Stomach (tissue), 9 donors: ENCODE data around the gene SLC2A4RG. TPM values are rescaled to one million over a fixed set of nuclear protein-coding genes. Genes with fewer than 3 reads are reported as not detected.
A peak's percentile ranks its signal among the peaks of the same experiment; 100 is the strongest.

Source experiments
- DNase-seq, 2 donors: peaks; one replicate each; pipeline versions ENCODE4 v3.0.0 to v3.0.0-alpha.2; 2013 to 2019
- H3K27ac ChIP-seq, 5 donors: fragments of 200-600 bp in 4 of 5; sonication (generic) in 4 of 5; one replicate each; pipeline ENCODE4 v1.5.1; 2013 to 2019; ENCODE audit warnings: mild to moderate bottlenecking in 1 of 5, moderate library complexity in 1 of 5
- H3K27me3 ChIP-seq, 3 donors: fragments of 200-600 bp; sonication (generic); one replicate each; pipeline ENCODE4 v1.5.1; 2017 to 2019; ENCODE audit warnings: mixed run types in 1 of 3
- H3K36me3 ChIP-seq, 4 donors: fragments of 200-600 bp; sonication (generic); 1 replicate in 3 of 4; 2 replicates in 1 of 4; pipeline ENCODE4 v1.5.1; 2016 to 2019
- H3K4me1 ChIP-seq, 4 donors: fragments of 200-600 bp; sonication (generic); one replicate each; pipeline ENCODE4 v1.5.1; 2016 to 2019
- H3K4me3 ChIP-seq, 4 donors: fragments of 200-600 bp; sonication (generic) in 3 of 4; one replicate each; pipeline ENCODE4 v1.5.1; 2016 to 2019; ENCODE audit warnings: mild to moderate bottlenecking in 1 of 4
- H3K9me3 ChIP-seq, 4 donors: fragments of 200-600 bp; sonication (generic); one replicate each; pipeline ENCODE4 v1.5.1; 2016 to 2019
- EP300 ChIP-seq: sonication (generic); formaldehyde crosslinking; IDR thresholded peaks from one replicate; pipeline ENCODE4 v1.6.1; 2017; ENCODE audit warnings: antibody characterized with exemption
- POLR2A ChIP-seq, 4 donors: fragments of 450-650 bp; IDR thresholded peaks; one replicate each; pipeline ENCODE4 v1.6.1; 2016; ENCODE audit warnings: antibody characterized with exemption in 4 of 4, control low read depth in 2 of 4, mild to moderate bottlenecking in 1 of 4, moderate library complexity in 1 of 4
- POLR2AphosphoS5 ChIP-seq, 3 donors: sonication (generic); formaldehyde crosslinking; IDR thresholded peaks; one replicate each; pipeline ENCODE4 v1.6.1; 2016; ENCODE audit warnings: antibody characterized with exemption in 3 of 3
- WGBS, 5 donors: extraction: QIAGEN DNeasy Blood & Tissue Kit in 3 of 5; methylation state at CpG; one replicate each; pipeline versions ENCODE4 v1.1.5 to v1.1.7; 2013 to 2018; 5-methylcytosine and 5-hydroxymethylcytosine counted together
- intact Hi-C: fragments of 100-400 bp; cut with DNase I; formaldehyde crosslinking; loops from one replicate; pipeline ENCODE4 v1.15.1; 2023; ENCODE audit warnings: low total_unique reads
- polyA plus RNA-seq, 3 donors: library from polyadenylated mRNA; stranded (reverse); fragments of 200-250 nt; gene quantifications; one replicate each; pipeline ENCODE4 v1.2.3, GENCODE V29; 2013
- total RNA-seq, 5 donors: library from RNA; depleted of rRNA; stranded (reverse); fragments of >200 nt; gene quantifications; one replicate each; pipeline versions ENCODE4 v1.1.0 to v1.2.3, GENCODE V29; 2014 to 2016
- TF ChIP-seq, protein P1 (sequence below), 7 experiments: fragments of 450-650 bp in 4 of 7; fragments of 200-600 bp in 3 of 7; sonication (generic) in 3 of 7; IDR thresholded peaks; one replicate each; pipeline ENCODE4 v1.5.1; 2016 to 2019; ENCODE audit warnings: antibody characterized with exemption in 7 of 7, control low read depth in 2 of 7, mild to moderate bottlenecking in 1 of 7
- donor health status: healthy with polysubstance abuse.
- donor health status: Bipolar disorder and iron deficiency.
- donor health status: healthy.

SLC2A4RG gene
- total and polyA plus RNA-seq, 8 donors: 7.1 to 76.9 (median 42.8) TPM

DNA sequence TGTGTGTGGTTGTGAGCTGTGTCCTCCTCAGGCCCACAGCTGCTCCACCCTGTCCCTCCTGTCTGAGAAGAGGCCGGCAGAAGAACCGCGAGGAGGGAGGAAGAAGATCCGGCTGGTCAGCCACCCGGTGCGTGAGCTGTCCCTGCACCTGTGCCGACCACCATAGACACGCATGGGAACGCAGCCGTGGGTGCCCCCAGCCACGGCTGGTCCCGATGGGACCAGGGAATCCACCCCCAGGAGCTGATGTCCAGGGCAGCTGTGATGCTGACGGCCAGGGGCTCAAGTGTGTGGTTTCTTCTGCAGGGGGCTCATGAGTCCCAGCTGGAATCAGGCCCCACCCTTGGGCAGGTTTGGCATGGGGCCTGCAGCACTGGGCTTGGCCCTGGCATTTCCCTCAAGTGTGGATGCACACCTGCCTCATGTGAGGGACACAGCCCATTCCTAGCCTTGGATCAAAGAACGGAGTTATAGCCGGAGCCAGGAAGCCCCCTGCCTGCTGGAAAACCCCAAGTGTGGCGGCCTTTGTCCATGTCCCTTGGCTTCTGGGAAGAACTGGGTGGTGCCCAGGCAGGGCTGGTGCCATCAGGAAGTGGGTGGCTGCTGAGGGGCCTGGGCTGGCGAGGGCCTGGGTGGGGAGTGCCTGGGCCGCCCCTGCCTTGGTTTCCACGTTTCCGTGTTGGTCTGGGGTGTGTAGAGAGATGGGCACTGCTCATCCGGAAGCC is 47.7 kb upstream of the SLC2A4RG start:
- intact Hi-C loops: no loop called here
- Histone ChIP-seq H3K9me3 (no peaks in the 10 kb centered on the region), H3K27me3 (no peaks in the 10 kb centered on the region), H3K4me3 (no peak overlapping the region), H3K4me1 (peaks cover 26 to 72% (median 46%) of the 10 kb centered on the region in 4 donors), H3K36me3 (peaks cover 16 to 45% (median 24%) of the 10 kb centered on the region in 4 donors), H3K27ac (peak overlapping the region in 4 of 5 donors; percentile 10 to 56 (median 27))
- 73 to 82% (median 78%) methylated on average over 6 to 21 of the region's 21 CpGs for WGBS, 5 donors
- DNase-seq: peak in 1 of 2 donors; percentile 15
- no peak for TF ChIP-seq POLR2AphosphoS5 (IDR thresholded peaks at IDR 0.05)
- TF ChIP-seq EP300: no peak

DNA sequence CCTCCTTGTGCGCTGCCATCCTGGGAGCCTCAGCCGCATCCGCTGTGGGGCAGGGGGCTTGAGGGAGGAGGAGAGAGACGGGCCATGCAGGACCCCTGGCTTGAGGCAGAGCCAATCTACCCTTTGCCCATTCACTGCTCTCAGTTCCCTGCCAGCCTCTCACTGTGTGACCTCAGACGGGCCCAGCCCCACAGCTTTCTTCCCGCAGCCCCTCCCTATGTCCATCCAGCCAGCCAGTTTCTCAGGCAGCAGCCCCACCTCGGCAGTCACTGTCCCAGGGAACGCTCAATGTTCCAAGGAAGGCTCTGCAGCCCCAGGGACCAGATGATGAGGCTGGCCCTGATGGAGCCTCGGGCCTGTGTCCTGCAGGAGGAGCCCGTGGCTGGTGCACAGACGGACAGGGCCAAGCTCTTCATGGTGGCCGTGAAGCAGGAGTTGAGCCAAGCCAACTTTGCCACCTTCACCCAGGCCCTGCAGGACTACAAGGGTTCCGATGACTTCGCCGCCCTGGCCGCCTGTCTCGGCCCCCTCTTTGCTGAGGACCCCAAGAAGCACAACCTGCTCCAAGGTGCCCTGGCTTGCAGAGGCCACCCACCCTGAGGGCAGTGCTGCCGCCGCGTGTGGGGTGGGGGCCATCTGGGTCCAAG is 47.0 kb upstream of the SLC2A4RG start:
- peak overlapping the region in 4 of 5 donors; percentile 10 to 56 (median 26) for H3K27ac ChIP-seq
- no peaks in the 10 kb centered on the region for H3K9me3 ChIP-seq
- TF ChIP-seq POLR2AphosphoS5 (IDR thresholded peaks at IDR 0.05) (no peak), POLR2A (IDR thresholded peaks at IDR 0.05) (no peak), EP300 (no peak)
- TF ChIP-seq, protein P1, sequence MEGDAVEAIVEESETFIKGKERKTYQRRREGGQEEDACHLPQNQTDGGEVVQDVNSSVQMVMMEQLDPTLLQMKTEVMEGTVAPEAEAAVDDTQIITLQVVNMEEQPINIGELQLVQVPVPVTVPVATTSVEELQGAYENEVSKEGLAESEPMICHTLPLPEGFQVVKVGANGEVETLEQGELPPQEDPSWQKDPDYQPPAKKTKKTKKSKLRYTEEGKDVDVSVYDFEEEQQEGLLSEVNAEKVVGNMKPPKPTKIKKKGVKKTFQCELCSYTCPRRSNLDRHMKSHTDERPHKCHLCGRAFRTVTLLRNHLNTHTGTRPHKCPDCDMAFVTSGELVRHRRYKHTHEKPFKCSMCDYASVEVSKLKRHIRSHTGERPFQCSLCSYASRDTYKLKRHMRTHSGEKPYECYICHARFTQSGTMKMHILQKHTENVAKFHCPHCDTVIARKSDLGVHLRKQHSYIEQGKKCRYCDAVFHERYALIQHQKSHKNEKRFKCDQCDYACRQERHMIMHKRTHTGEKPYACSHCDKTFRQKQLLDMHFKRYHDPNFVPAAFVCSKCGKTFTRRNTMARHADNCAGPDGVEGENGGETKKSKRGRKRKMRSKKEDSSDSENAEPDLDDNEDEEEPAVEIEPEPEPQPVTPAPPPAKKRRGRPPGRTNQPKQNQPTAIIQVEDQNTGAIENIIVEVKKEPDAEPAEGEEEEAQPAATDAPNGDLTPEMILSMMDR (IDR thresholded peaks at IDR 0.05): no peak
- H3K27me3 ChIP-seq: no peaks in the 10 kb centered on the region
- intact Hi-C loops: no loop called here
- H3K36me3 ChIP-seq: peaks cover 16 to 47% (median 24%) of the 10 kb centered on the region in 4 donors
- 62 to 72% (median 70%) methylated on average over 13 to 20 of the region's 20 CpGs for WGBS, 5 donors
- peak in 1 of 2 donors; percentile 30 for DNase-seq
- H3K4me1 ChIP-seq: peaks cover 26 to 72% (median 46%) of the 10 kb centered on the region in 4 donors
- H3K4me3 ChIP-seq: no peak overlapping the region

DNA sequence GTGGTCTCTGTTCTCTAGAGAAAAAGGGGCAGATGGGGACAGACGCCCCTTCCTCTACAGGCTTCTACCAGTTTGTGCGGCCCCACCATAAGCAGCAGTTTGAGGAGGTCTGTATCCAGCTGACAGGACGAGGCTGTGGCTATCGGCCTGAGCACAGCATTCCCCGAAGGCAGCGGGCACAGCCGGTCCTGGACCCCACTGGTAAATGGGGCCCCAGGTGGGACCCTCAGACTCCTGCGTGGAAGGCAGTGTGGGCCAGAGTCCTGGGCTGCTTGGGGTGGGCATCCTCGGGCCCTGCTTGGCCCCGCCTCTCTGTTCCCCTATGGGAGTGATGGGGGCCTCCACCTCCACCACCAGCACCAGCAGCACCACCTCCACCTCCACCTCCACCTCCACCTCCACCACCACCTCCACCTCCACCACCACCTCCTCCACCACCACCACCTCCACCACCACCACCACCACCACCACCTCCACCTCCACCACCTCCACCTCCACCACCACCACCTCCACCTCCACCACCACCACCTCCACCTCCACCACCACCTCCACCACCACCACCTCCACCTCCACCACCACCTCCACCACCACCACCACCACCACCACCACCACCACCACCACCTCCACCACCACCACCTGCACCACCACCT is 46.4 kb upstream of the SLC2A4RG start:
- H3K36me3 ChIP-seq: peaks cover 16 to 50% (median 24%) of the 10 kb centered on the region in 4 donors
- TF ChIP-seq POLR2AphosphoS5 (IDR thresholded peaks at IDR 0.05) (no peak), EP300 (no peak), POLR2A (IDR thresholded peaks at IDR 0.05) (no peak)
- TF ChIP-seq, protein P1 (IDR thresholded peaks at IDR 0.05): no peak
- WGBS, 5 donors: 60 to 94% (median 89%) methylated on average over 2 to 10 of the region's 10 CpGs
- H3K9me3 ChIP-seq: no peaks in the 10 kb centered on the region
- peaks cover 20 to 72% (median 46%) of the 10 kb centered on the region in 4 donors for H3K4me1 ChIP-seq
- H3K4me3 ChIP-seq: no peak overlapping the region
- H3K27me3 ChIP-seq: no peaks in the 10 kb centered on the region
- DNase-seq: peak in 1 of 2 donors; percentile 12
- peak overlapping the region in 3 of 5 donors; percentile 25 to 56 (median 27) for H3K27ac ChIP-seq
- intact Hi-C loops: no loop called here

DNA sequence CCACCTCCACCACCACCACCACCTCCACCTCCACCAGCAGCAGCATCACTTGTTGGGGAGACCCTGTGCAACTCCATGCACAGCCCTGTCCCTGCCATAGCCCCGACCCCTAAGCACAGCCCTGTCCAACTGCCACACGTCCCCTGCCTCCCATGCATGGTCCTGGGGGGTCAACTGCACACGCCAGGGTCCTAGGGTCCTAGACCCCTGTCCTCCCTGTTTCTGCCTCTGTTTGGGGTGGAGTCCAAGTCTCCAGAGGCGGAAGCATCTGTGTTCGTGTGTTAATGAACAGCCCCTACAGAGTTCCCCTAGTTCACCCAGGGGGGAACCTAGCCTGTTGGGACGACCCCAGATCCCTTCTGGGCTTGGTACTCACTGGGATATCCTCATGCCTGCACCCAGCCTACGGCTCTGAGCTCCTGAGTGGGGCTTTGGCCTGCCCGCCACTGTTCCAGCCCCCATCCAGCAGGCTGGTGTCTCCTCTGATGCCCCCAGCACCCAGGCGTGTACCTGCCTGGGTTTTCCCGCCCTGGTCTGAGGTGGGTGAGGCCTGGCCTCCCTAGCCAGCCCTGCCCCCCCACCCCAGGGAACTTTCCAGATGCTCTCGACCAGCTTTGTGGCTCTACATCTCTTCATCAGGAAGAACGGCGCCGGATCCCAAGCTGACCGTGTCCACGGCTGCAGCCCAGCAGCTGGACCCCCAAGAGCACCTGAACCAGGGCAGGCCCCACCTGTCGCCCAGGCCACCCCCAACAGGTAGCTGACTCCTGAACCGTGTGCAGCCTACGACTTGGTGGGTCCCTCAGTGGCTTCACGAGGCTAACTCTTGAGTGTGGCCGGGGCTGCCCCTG is 45.6 kb upstream of the SLC2A4RG start:
- 88 to 96% (median 96%) methylated on average over 7 to 21 of the region's 21 CpGs for WGBS, 5 donors
- TF ChIP-seq POLR2A (IDR thresholded peaks at IDR 0.05) (no peak), EP300 (no peak), POLR2AphosphoS5 (IDR thresholded peaks at IDR 0.05) (no peak)
- TF ChIP-seq, protein P1 (IDR thresholded peaks at IDR 0.05): no peak
- DNase-seq: peak in 1 of 2 donors; percentile 19
- Histone ChIP-seq H3K27ac (no peak overlapping the region), H3K4me3 (no peak overlapping the region), H3K27me3 (no peaks in the 10 kb centered on the region), H3K4me1 (peaks cover 23 to 73% (median 51%) of the 10 kb centered on the region in 4 donors), H3K9me3 (no peaks in the 10 kb centered on the region), H3K36me3 (peaks cover 16 to 50% (median 24%) of the 10 kb centered on the region in 4 donors)
- intact Hi-C loops: no loop called here
